GM18499 (cell line): ENCODE data around the gene ARV1.
"Not testable (repeated sequence)": the region's sequence is repeated elsewhere in the genome, so short reads cannot be mapped to it uniquely, and the experiment has no call there.

Source experiments
- ATAC-seq: cut with Tn5 transposase; IDR thresholded peaks from one replicate; pipeline ENCODE4 v1.9.1; 2021; ENCODE audit warnings: moderate number of reproducible peaks; ENCODE audit not compliant: insufficient read depth, unreplicated experiment

Gene ARV1

GRCh38 chr1:230976360-230976759, 2.5 kb upstream of the ARV1 start:
- no peak for ATAC-seq

GRCh38 chr1:230976825-230977747, 1.8 kb upstream of the ARV1 start:
- ATAC-seq, result no peak

GRCh38 chr1:230977761-230978490, 968 bp upstream of the ARV1 start:
- no peak for ATAC-seq

GRCh38 chr1:230979389-230979716, 459 bp downstream of the ARV1 start:
- no peak for ATAC-seq

- ATAC-seq, result no peak
These were observed 1.1 kb downstream of the ARV1 start for GRCh38 chr1:230979952-230980351.

GRCh38 chr1:230982696-230983095, 3.8 kb downstream of the ARV1 start:
- ATAC-seq, result no peak

- ATAC-seq, result no peak
These were observed 4.9 kb downstream of the ARV1 start for GRCh38 chr1:230983811-230984210.

- not testable (repeated sequence) for ATAC-seq
These were observed 6.0 kb downstream of the ARV1 start for GRCh38 chr1:230984622-230985515.

- ATAC-seq, result no peak
These were observed 6.8 kb downstream of the ARV1 start for GRCh38 chr1:230985711-230986110.

GRCh38 chr1:230986976-230987375, 8.1 kb downstream of the ARV1 start:
- ATAC-seq, result no peak

- ATAC-seq, result no peak
These were observed 8.6 kb downstream of the ARV1 start for GRCh38 chr1:230987448-230987847.

GRCh38 chr1:230992100-230992774, 13.3 kb downstream of the ARV1 start:
- ATAC-seq, result no peak

GRCh38 chr1:230994860-230995259, 16.0 kb downstream of the ARV1 start:
- ATAC-seq, result no peak

GRCh38 chr1:231000201-231000600, 21.3 kb downstream of the ARV1 start:
- ATAC-seq, result no peak

- ATAC-seq, result no peak
These were observed 21.7 kb downstream of the ARV1 start for GRCh38 chr1:231000639-231001038.

GRCh38 chr1:231001892-231002291, 23.0 kb downstream of the ARV1 start:
- no peak for ATAC-seq

GRCh38 chr1:231007535-231007934, 28.6 kb downstream of the ARV1 start:
- not testable (repeated sequence) for ATAC-seq

GRCh38 chr1:231011360-231011759, 32.5 kb downstream of the ARV1 start:
- no peak for ATAC-seq

GRCh38 chr1:231011963-231012362, 33.1 kb downstream of the ARV1 start:
- no peak for ATAC-seq

- ATAC-seq, result no peak
These were observed 34.6 kb downstream of the ARV1 start for GRCh38 chr1:231013391-231014015.
